Lung (tissue), 12 donors: ENCODE results near the gene PAK4. TPM values are rescaled to one million over a fixed set of nuclear protein-coding genes. Genes with fewer than 3 reads are reported as not detected.

Experiments used
- ATAC-seq: fragments of 200-7000 bp; cut with Tn5 transposase; one replicate; pipeline ENCODE4 v1.9.1; 2020; ENCODE audit warnings: moderate number of reproducible peaks; ENCODE audit not compliant: insufficient read depth, low FRiP score
- DNase-seq, 3 donors: peaks; one replicate each; pipeline ENCODE4 v3.0.0-alpha.2; 2013 to 2017
- H3K27ac ChIP-seq, 2 donors: one replicate each; pipeline ENCODE4 v1.5.1; 2013; ENCODE audit warnings: mild to moderate bottlenecking in 2 of 2, moderate library complexity in 2 of 2, control low read depth in 1 of 2, inconsistent platforms in 1 of 2, low read depth in 1 of 2, low read length in 1 of 2
- H3K27me3 ChIP-seq, 3 donors: one replicate each; pipeline ENCODE4 v1.5.1; 2013; ENCODE audit warnings: low read length in 2 of 3; ENCODE audit not compliant: control insufficient read depth in 3 of 3, insufficient read depth in 3 of 3
- H3K36me3 ChIP-seq, 4 donors: one replicate each; pipeline ENCODE4 v1.5.1; 2013; ENCODE audit warnings: low read length in 4 of 4, mild to moderate bottlenecking in 1 of 4, moderate library complexity in 1 of 4; ENCODE audit not compliant: control insufficient read depth in 4 of 4, insufficient read depth in 4 of 4
- H3K4me1 ChIP-seq, 5 donors: one replicate each; pipeline ENCODE4 v1.5.1; 2013; ENCODE audit warnings: low read length in 5 of 5, mild to moderate bottlenecking in 2 of 5, moderate library complexity in 1 of 5; ENCODE audit not compliant: control insufficient read depth in 5 of 5, insufficient read depth in 5 of 5
- H3K4me3 ChIP-seq: one replicate; pipeline ENCODE4 v1.5.1; 2013; ENCODE audit warnings: mild to moderate bottlenecking, control low read depth, moderate library complexity
- H3K9ac ChIP-seq, 2 donors: one replicate each; pipeline ENCODE4 v1.5.1; 2013; ENCODE audit warnings: low read length in 2 of 2, control low read depth in 1 of 2; ENCODE audit not compliant: insufficient read depth in 1 of 2
- H3K9me3 ChIP-seq, 4 donors: one replicate each; pipeline ENCODE4 v1.5.1; 2013; ENCODE audit warnings: low read length in 3 of 4, mild to moderate bottlenecking in 1 of 4, moderate library complexity in 1 of 4; ENCODE audit not compliant: control insufficient read depth in 4 of 4, insufficient read depth in 3 of 4
- CTCF ChIP-seq: IDR thresholded peaks from 2 replicates; pipeline ENCODE4 v1.5.1; 2012; ENCODE audit warnings: mild to moderate bottlenecking; ENCODE audit errors: control extremely low read depth, extremely low read depth
- WGBS, 2 donors: extraction: QIAGEN DNeasy Blood & Tissue Kit; methylation state at CpG; one replicate each; pipeline ENCODE4 v1.1.7; 2013; 5-methylcytosine and 5-hydroxymethylcytosine counted together
- polyA plus RNA-seq, 2 donors: library from polyadenylated mRNA; stranded (reverse); fragments of 200-250 nt; gene quantifications; one replicate each; pipeline ENCODE4 v1.2.1, GENCODE V29; 2013
- total RNA-seq, 2 donors: library from RNA; depleted of rRNA in 1 of 2; stranded (reverse); fragments of >200 nt in 1 of 2; gene quantifications; one replicate each; pipeline ENCODE4 v1.2.1, GENCODE V29; 2014 to 2021
- donor health status: control.
- donor health status: control.
- donor health status: Bipolar disorder and iron deficiency.
- donor health status: healthy.
- donor health status: DM: yes; HTN: yes; CAD: no.

The PAK4 gene
- total and polyA plus RNA-seq, 4 donors: 23.2 to 60.8 (median 36.7) TPM

- WGBS, 2 donors: 78 to 87% methylated on average over 18 of the region's 18 CpGs
- Histone ChIP-seq H3K4me1 (peaks cover 0 to 17% (median 12%) of the 10 kb centered on the region in 5 donors), H3K36me3 (no peaks in the 10 kb centered on the region), H3K27ac (no peak overlapping the region), H3K9ac (no peak overlapping the region), H3K9me3 (no peaks in the 10 kb centered on the region), H3K27me3 (no peaks in the 10 kb centered on the region), H3K4me3 (no peak overlapping the region)
- ATAC-seq (no peak), DNase-seq (no peak)
- no peak for TF ChIP-seq CTCF
These were observed 2.5 kb upstream of the PAK4 start for GRCh38 chr19:39122934-39123731.

GRCh38 chr19:39124136-39124764 lies 1.3 kb upstream of the PAK4 start:
- ATAC-seq: no peak
- WGBS, 2 donors: 82 to 91% methylated on average over 7 of the region's 7 CpGs
- Histone ChIP-seq H3K9me3 (no peaks in the 10 kb centered on the region), H3K4me3 (no peak overlapping the region), H3K9ac (no peak overlapping the region), H3K36me3 (peaks cover 0 to 2% (median 0%) of the 10 kb centered on the region in 4 donors), H3K4me1 (peaks cover 0 to 21% (median 16%) of the 10 kb centered on the region in 5 donors), H3K27me3 (no peaks in the 10 kb centered on the region), H3K27ac (no peak overlapping the region)
- DNase-seq: peak in 1 of 3 donors; percentile 25
- TF ChIP-seq CTCF: no peak

- ATAC-seq: no peak
- Histone ChIP-seq H3K27me3 (no peaks in the 10 kb centered on the region), H3K4me1 (peaks cover 0 to 23% (median 17%) of the 10 kb centered on the region in 5 donors), H3K4me3 (peak overlapping the region; percentile 84), H3K27ac (peak overlapping the region; percentile 57 to 68), H3K36me3 (peaks cover 0 to 3% (median 0%) of the 10 kb centered on the region in 4 donors), H3K9me3 (no peaks in the 10 kb centered on the region), H3K9ac (peak overlapping the region; percentile 44 to 74)
- DNase-seq: no peak
- WGBS, 2 donors: 32 to 40% methylated on average over 7 of the region's 7 CpGs
- no peak for TF ChIP-seq CTCF
These were observed 410 bp upstream of the PAK4 start for GRCh38 chr19:39125199-39125553.
